Hippocampal formation (tissue), 2 donors: Measurements from ENCODE around the gene TMX1.
A peak's percentile ranks its signal among the peaks of the same experiment; 100 is the strongest.
"Not testable (repeated sequence)": the region's sequence is repeated elsewhere in the genome, so short reads cannot be mapped to it uniquely, and the experiment has no call there.

Source experiments
- DNase-seq, 2 donors: peaks; one replicate each; lab custom pipeline; 2025; lab: John Stamatoyannopoulos, UW

Gene TMX1

GRCh38 chr14:51239813-51240803 is at the start of gene TMX1:
Gene TMX1, plus strand, starts transcription at chr14:51240247. Its CDS starts 46 bp downstream, at chr14:51240293.
- DNase-seq: peak; percentile 97

GRCh38 chr14:51201890-51202289 is 38.2 kb upstream of the TMX1 start:
- DNase-seq: no peak

- DNase-seq: no peak
Measured at GRCh38 chr14:51202914-51203665, 37.0 kb upstream of the TMX1 start.

GRCh38 chr14:51203881-51204280 is 36.2 kb upstream of the TMX1 start:
- DNase-seq: no peak

GRCh38 chr14:51205486-51205885 is 34.6 kb upstream of the TMX1 start:
- no peak for DNase-seq

GRCh38 chr14:51206462-51206861 is 33.6 kb upstream of the TMX1 start:
- DNase-seq: no peak

- DNase-seq: no peak
Measured at GRCh38 chr14:51207621-51208020, 32.4 kb upstream of the TMX1 start.

- DNase-seq: no peak
Measured at GRCh38 chr14:51208982-51209381, 31.1 kb upstream of the TMX1 start.

GRCh38 chr14:51209457-51209856 is 30.6 kb upstream of the TMX1 start:
- DNase-seq: no peak

GRCh38 chr14:51210594-51210993 is 29.5 kb upstream of the TMX1 start:
- DNase-seq: no peak

GRCh38 chr14:51211149-51211548 is 28.9 kb upstream of the TMX1 start:
- no peak for DNase-seq

GRCh38 chr14:51216602-51217001 is 23.4 kb upstream of the TMX1 start:
- no peak for DNase-seq

- peak in 1 of 2 donors; percentile 60 for DNase-seq
Measured at GRCh38 chr14:51219473-51220448, 20.3 kb upstream of the TMX1 start.

- DNase-seq: not testable (repeated sequence)
Measured at GRCh38 chr14:51223463-51223862, 16.6 kb upstream of the TMX1 start.

- no peak for DNase-seq
Measured at GRCh38 chr14:51224551-51224950, 15.5 kb upstream of the TMX1 start.

GRCh38 chr14:51225751-51226150 is 14.3 kb upstream of the TMX1 start:
- DNase-seq: no peak

- DNase-seq: no peak
Measured at GRCh38 chr14:51228391-51228790, 11.7 kb upstream of the TMX1 start.

- DNase-seq: no peak
Measured at GRCh38 chr14:51228890-51229289, 11.2 kb upstream of the TMX1 start.

GRCh38 chr14:51236314-51236713 is 3.7 kb upstream of the TMX1 start:
- no peak for DNase-seq

GRCh38 chr14:51240804-51241380 is 845 bp downstream of the TMX1 start:
- no peak for DNase-seq
